A673 (cell line): ENCODE measurements around the gene EDA. TPM values are rescaled to one million over a fixed set of nuclear protein-coding genes. Genes with fewer than 3 reads are reported as not detected.

Experiments used
- BruUV-seq: library from RNA; stranded (reverse); fragments of 400-500 nt; replicated peaks from 2 replicates; lab custom pipeline; 2021; lab: Mats Ljungman, UMichigan
- CTCF ChIA-PET: fragments of 300-600 bp; sonication (Branson Sonifier 250); formaldehyde crosslinking; loops from one replicate; lab custom pipeline; 2022; ENCODE audit warnings: antibody characterized with exemption; lab: Charles Lee
- POLR2A ChIA-PET: fragments of 300-600 bp; sonication (Branson Sonifier 250); formaldehyde crosslinking; loops from one replicate; lab custom pipeline; 2022; ENCODE audit warnings: antibody characterized with exemption; ENCODE audit not compliant: low non-redundant PET; lab: Charles Lee
- DNase-seq: peaks from one replicate; pipeline ENCODE4 v3.0.0-alpha.2; 2015; ENCODE audit warnings: low spot score
- H3K27ac ChIP-seq: fragments of 200-600 bp; sonication (generic); 2 replicates; pipeline ENCODE4 v1.5.1; 2016; ENCODE audit warnings: mixed run types, low read depth, mild to moderate bottlenecking, mixed read lengths, antibody characterized with exemption, low read length; ENCODE audit not compliant: poor library complexity, severe bottlenecking
- H3K27me3 ChIP-seq: fragments of 200-600 bp; sonication (generic); replicated peaks from 2 replicates; pipeline ENCODE4 v1.6.1; 2017; ENCODE audit warnings: mixed run types, low read depth, mild to moderate bottlenecking, mixed read lengths, antibody characterized with exemption, low read length; ENCODE audit not compliant: insufficient read depth, poor library complexity
- H3K36me3 ChIP-seq: fragments of 200-600 bp; sonication (generic); 2 replicates; pipeline ENCODE4 v1.6.1; 2016; ENCODE audit warnings: mixed run types, mild to moderate bottlenecking, mixed read lengths, antibody characterized with exemption, low read length; ENCODE audit not compliant: insufficient read depth, poor library complexity, severe bottlenecking
- H3K4me1 ChIP-seq: fragments of 200-600 bp; sonication (generic); 2 replicates; pipeline ENCODE4 v1.6.1; 2017; ENCODE audit warnings: mixed run types, mild to moderate bottlenecking, mixed read lengths, antibody characterized with exemption, low read length; ENCODE audit not compliant: insufficient read depth, poor library complexity, severe bottlenecking
- H3K4me3 ChIP-seq: fragments of 200-600 bp; sonication (generic); 2 replicates; pipeline ENCODE4 v1.5.1; 2016; ENCODE audit warnings: low read depth, mixed run types, mild to moderate bottlenecking, mixed read lengths, low read length; ENCODE audit not compliant: poor library complexity, severe bottlenecking
- H3K9me3 ChIP-seq: fragments of 200-600 bp; sonication (generic); 2 replicates; pipeline ENCODE4 v1.6.1; 2016; ENCODE audit warnings: mixed run types, low read depth, mild to moderate bottlenecking, mixed read lengths, antibody characterized with exemption, low read length; ENCODE audit not compliant: poor library complexity, severe bottlenecking
- EZH2 ChIP-seq: fragments of 200-600 bp; sonication (generic); IDR thresholded peaks from 2 replicates; pipeline ENCODE4 v1.6.1; 2017; ENCODE audit warnings: borderline replicate concordance, low read depth, mild to moderate bottlenecking, mixed read lengths, antibody characterized with exemption, low read length; ENCODE audit not compliant: poor library complexity, severe bottlenecking
- intact Hi-C: fragments of 100-400 bp; cut with micrococcal nuclease; formaldehyde crosslinking; loops from one replicate; pipeline ENCODE4 v1.10.0; 2022; ENCODE audit not compliant: unreplicated experiment
- total RNA-seq: library from RNA; stranded (reverse); gene quantifications from 2 replicates; pipeline ENCODE4 v1.2.3, GENCODE V29; 2021
- TF ChIP-seq, protein P1 (sequence below): fragments of 300-800, 200-600 bp; sonication (generic); conservative IDR thresholded peaks from 2 replicates; pipeline ENCODE4 v1.5.1; 2017; ENCODE audit warnings: low read depth, mild to moderate bottlenecking, antibody characterized with exemption, low read length, moderate library complexity, mixed read lengths

Gene EDA
- total RNA-seq, 1 experiment from 2014 or later = 3.3 TPM

- POLR2A ChIA-PET = no interaction called here
- no TSS peak for BruUV-seq
- TF ChIP-seq, protein P1, sequence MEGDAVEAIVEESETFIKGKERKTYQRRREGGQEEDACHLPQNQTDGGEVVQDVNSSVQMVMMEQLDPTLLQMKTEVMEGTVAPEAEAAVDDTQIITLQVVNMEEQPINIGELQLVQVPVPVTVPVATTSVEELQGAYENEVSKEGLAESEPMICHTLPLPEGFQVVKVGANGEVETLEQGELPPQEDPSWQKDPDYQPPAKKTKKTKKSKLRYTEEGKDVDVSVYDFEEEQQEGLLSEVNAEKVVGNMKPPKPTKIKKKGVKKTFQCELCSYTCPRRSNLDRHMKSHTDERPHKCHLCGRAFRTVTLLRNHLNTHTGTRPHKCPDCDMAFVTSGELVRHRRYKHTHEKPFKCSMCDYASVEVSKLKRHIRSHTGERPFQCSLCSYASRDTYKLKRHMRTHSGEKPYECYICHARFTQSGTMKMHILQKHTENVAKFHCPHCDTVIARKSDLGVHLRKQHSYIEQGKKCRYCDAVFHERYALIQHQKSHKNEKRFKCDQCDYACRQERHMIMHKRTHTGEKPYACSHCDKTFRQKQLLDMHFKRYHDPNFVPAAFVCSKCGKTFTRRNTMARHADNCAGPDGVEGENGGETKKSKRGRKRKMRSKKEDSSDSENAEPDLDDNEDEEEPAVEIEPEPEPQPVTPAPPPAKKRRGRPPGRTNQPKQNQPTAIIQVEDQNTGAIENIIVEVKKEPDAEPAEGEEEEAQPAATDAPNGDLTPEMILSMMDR = no peak
- no peak for TF ChIP-seq EZH2
Observed at GRCh38 chrX:69808375-69808774, 192.5 kb downstream of the EDA start.

GRCh38 chrX:69813677-69814076 lies 197.8 kb downstream of the EDA start:
- BruUV-seq = no TSS peak

More at GRCh38 chrX:69808375-69808774, 192.5 kb downstream of the EDA start:
- Histone ChIP-seq H3K27ac (no peak overlapping the region), H3K36me3 (no peaks in the 10 kb centered on the region), H3K4me1 (no peaks in the 10 kb centered on the region), H3K4me3 (no peak overlapping the region), H3K27me3 (no peaks in the 10 kb centered on the region), H3K9me3 (no peaks in the 10 kb centered on the region)
- CTCF ChIA-PET = no interaction called here
- no peak for DNase-seq
- intact Hi-C loops = no loop called here

DNA sequence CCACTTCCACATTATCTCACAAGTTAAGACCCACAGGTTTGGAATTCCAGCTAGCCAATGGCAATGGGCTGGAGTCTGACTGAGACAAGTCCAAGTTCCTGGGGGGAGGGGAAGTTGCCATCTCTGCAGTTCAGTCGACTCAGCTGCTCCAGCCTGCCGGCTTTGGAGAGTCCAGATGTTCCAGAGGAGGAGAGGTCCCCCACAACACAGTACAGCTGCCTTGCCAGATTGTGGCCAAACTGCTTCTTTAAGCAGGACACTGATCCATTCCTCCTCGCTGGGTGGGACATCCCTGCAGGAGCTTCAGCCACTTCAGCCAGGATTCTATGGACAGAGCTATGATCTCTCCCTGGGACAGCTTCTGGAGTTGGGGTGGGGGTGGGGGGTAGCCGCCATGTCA lies 199.2 kb downstream of the EDA start:
- no peak for DNase-seq
- Histone ChIP-seq H3K27ac (no peak overlapping the region), H3K9me3 (no peaks in the 10 kb centered on the region), H3K4me1 (no peaks in the 10 kb centered on the region), H3K27me3 (no peaks in the 10 kb centered on the region), H3K4me3 (no peak overlapping the region), H3K36me3 (no peaks in the 10 kb centered on the region)
- no peak for TF ChIP-seq EZH2
- TF ChIP-seq, protein P1 = no peak
- BruUV-seq = no TSS peak
- ChIA-PET POLR2A (no interaction called here), CTCF (no interaction called here)
- intact Hi-C loops = no loop called here

More at GRCh38 chrX:69813677-69814076, 197.8 kb downstream of the EDA start:
- no peak for TF ChIP-seq EZH2
- TF ChIP-seq, protein P1 = no peak
- H3K9me3 ChIP-seq = no peaks in the 10 kb centered on the region
- no peak for DNase-seq
- H3K27me3 ChIP-seq = no peaks in the 10 kb centered on the region
- ChIA-PET POLR2A (no interaction called here), CTCF (no interaction called here)
- H3K4me3 ChIP-seq = no peak overlapping the region
- intact Hi-C loops = no loop called here
- no peaks in the 10 kb centered on the region for H3K36me3 ChIP-seq
- no peak overlapping the region for H3K27ac ChIP-seq
- no peaks in the 10 kb centered on the region for H3K4me1 ChIP-seq
